ENCODE measurements around the gene DNAH2. TPM values are rescaled to one million over a fixed set of nuclear protein-coding genes. Genes with fewer than 3 reads are reported as not detected.

The DNAH2 gene
- polyA plus RNA-seq, 1 donor from 2014 or later = 2.0 TPM

- Histone ChIP-seq H3K4me2 (ENCODE audit: low read length) (no peak overlapping the region), H3K36me3 (ENCODE audit: insufficient read depth, low read length) (no peaks in the 10 kb centered on the region), H3K27me3 (ENCODE audit: insufficient read depth, low read depth, low read length) (no peaks in the 10 kb centered on the region), H3K9me2 (ENCODE audit: insufficient read depth, low read length) (no peaks in the 10 kb centered on the region), H3K9ac (ENCODE audit: low read length) (no peak overlapping the region), H2AFZ (ENCODE audit: low read depth, low read length) (no peak overlapping the region), H3K9me3 (ENCODE audit: low read length) (no peaks in the 10 kb centered on the region), H3K4me3 (ENCODE audit: low read length) (no peak overlapping the region), H3K27ac (ENCODE audit: low read length) (no peak overlapping the region), H3K79me2 (replicated peaks; ENCODE audit: insufficient read depth, low read length) (no peaks in the 10 kb centered on the region), H4K20me1 (ENCODE audit: insufficient read depth) (no peaks in the 10 kb centered on the region), H3F3A (ENCODE audit: insufficient read depth, low read length, poor library complexity, severe bottlenecking) (no peaks in the 10 kb centered on the region)
- no peak for TF ChIP-seq POLR2AphosphoS5 (IDR thresholded peaks at IDR 0.05)
- TF ChIP-seq SMC3 (conservative IDR thresholded peaks at IDR 0.05; ENCODE audit: poor library complexity) = no peak
- no peak for TF ChIP-seq RAD21 (conservative IDR thresholded peaks at IDR 0.05)
- no peak for TF ChIP-seq EZH2 (IDR thresholded peaks at IDR 0.05; ENCODE audit: borderline replicate concordance, insufficient read depth, low read length, poor library complexity, severe bottlenecking)
- no peak for TF ChIP-seq REST (IDR thresholded peaks at IDR 0.05; ENCODE audit: borderline replicate concordance)
- TF ChIP-seq EP300 (conservative IDR thresholded peaks at IDR 0.05; ENCODE audit: poor library complexity, severe bottlenecking) = no peak
- TF ChIP-seq MXI1 (conservative IDR thresholded peaks at IDR 0.05; ENCODE audit: poor library complexity, severe bottlenecking) = no peak
- TF ChIP-seq TAF1 (IDR thresholded peaks at IDR 0.05; ENCODE audit: low read depth) = no peak
- TF ChIP-seq CTCF (IDR thresholded peaks at IDR 0.05; ENCODE audit: poor library complexity, severe bottlenecking) = no peak
Measured at GRCh38 chr17:7767004-7767403, 49.5 kb downstream of the DNAH2 start.

GRCh38 chr17:7767405-7768021, 50.0 kb downstream of the DNAH2 start:
- Histone ChIP-seq H3K36me3 (ENCODE audit: insufficient read depth, low read length) (no peaks in the 10 kb centered on the region), H3F3A (ENCODE audit: insufficient read depth, low read length, poor library complexity, severe bottlenecking) (no peaks in the 10 kb centered on the region), H3K4me2 (ENCODE audit: low read length) (no peak overlapping the region), H3K27me3 (ENCODE audit: insufficient read depth, low read depth, low read length) (no peaks in the 10 kb centered on the region), H3K9ac (ENCODE audit: low read length) (no peak overlapping the region), H3K9me2 (ENCODE audit: insufficient read depth, low read length) (no peaks in the 10 kb centered on the region), H4K20me1 (ENCODE audit: insufficient read depth) (no peaks in the 10 kb centered on the region), H3K27ac (ENCODE audit: low read length) (no peak overlapping the region), H3K9me3 (ENCODE audit: low read length) (no peaks in the 10 kb centered on the region), H3K79me2 (replicated peaks; ENCODE audit: insufficient read depth, low read length) (no peaks in the 10 kb centered on the region), H2AFZ (ENCODE audit: low read depth, low read length) (no peak overlapping the region), H3K4me3 (ENCODE audit: low read length) (no peak overlapping the region)
- no peak for TF ChIP-seq POLR2AphosphoS5 (IDR thresholded peaks at IDR 0.05)
- TF ChIP-seq RAD21 (conservative IDR thresholded peaks at IDR 0.05) = no peak
- TF ChIP-seq TAF1 (IDR thresholded peaks at IDR 0.05; ENCODE audit: low read depth) = no peak
- no peak for TF ChIP-seq EP300 (conservative IDR thresholded peaks at IDR 0.05; ENCODE audit: poor library complexity, severe bottlenecking)
- TF ChIP-seq CTCF (IDR thresholded peaks at IDR 0.05; ENCODE audit: poor library complexity, severe bottlenecking) = no peak
- TF ChIP-seq MXI1 (conservative IDR thresholded peaks at IDR 0.05; ENCODE audit: poor library complexity, severe bottlenecking) = no peak
- TF ChIP-seq EZH2 (IDR thresholded peaks at IDR 0.05; ENCODE audit: borderline replicate concordance, insufficient read depth, low read length, poor library complexity, severe bottlenecking) = no peak
- TF ChIP-seq REST (IDR thresholded peaks at IDR 0.05; ENCODE audit: borderline replicate concordance) = no peak
- TF ChIP-seq SMC3 (conservative IDR thresholded peaks at IDR 0.05; ENCODE audit: poor library complexity) = no peak
